K562 (cell line): ENCODE measurements around the gene SOCS3. TPM values are rescaled to one million over a fixed set of nuclear protein-coding genes. Genes with fewer than 3 reads are reported as not detected.
A peak's percentile ranks its signal among the peaks of the same experiment; 100 is the strongest.

Experiments
- ARID1B ChIP-seq: fragments of 450-650 bp; IDR thresholded peaks from 2 replicates; pipeline ENCODE4 v1.6.1; 2016; ENCODE audit warnings: antibody characterized with exemption, mild to moderate bottlenecking, inconsistent platforms
- CHD1 ChIP-seq: fragments of 200-600 bp; sonication (generic); IDR thresholded peaks from one replicate; pipeline ENCODE4 v1.6.1; 2012; ENCODE audit warnings: mild to moderate bottlenecking, moderate library complexity, low read length, inconsistent platforms
- ETV1 ChIP-seq: fragments of 450-650 bp; conservative IDR thresholded peaks from 2 replicates; pipeline ENCODE4 v1.6.1; 2016; ENCODE audit warnings: missing genetic modification characterization, control low read depth, low read depth, missing compliant biosample characterization
- FOXA1 ChIP-seq: fragments of 450-650 bp; IDR thresholded peaks from 2 replicates; pipeline ENCODE4 v1.6.1; 2016; ENCODE audit warnings: mild to moderate bottlenecking, borderline replicate concordance
- KLF1 ChIP-seq: fragments of 450-650 bp; IDR thresholded peaks from 2 replicates; pipeline ENCODE4 v1.6.1; 2016; ENCODE audit warnings: missing genetic modification characterization, missing compliant biosample characterization
- MIER1 ChIP-seq: fragments of 450-650 bp; IDR thresholded peaks from 2 replicates; pipeline ENCODE4 v1.6.1; 2016; ENCODE audit warnings: antibody characterized with exemption, mild to moderate bottlenecking, low read depth
- NRF1 ChIP-seq, 2 experiments: fragments of 450-650 bp; IDR thresholded peaks in 1 of 2; conservative IDR thresholded peaks in 1 of 2; 2 replicates each; pipeline ENCODE4 v1.6.1; 2014; ENCODE audit warnings: mild to moderate bottlenecking in 2 of 2
- PHF21A ChIP-seq: fragments of 450-650 bp; IDR thresholded peaks from 2 replicates; pipeline ENCODE4 v1.6.1; 2017; ENCODE audit warnings: low read depth, borderline replicate concordance
- THRAP3 ChIP-seq: fragments of 450-650 bp; IDR thresholded peaks from 2 replicates; pipeline ENCODE4 v1.6.1; 2016; ENCODE audit warnings: mild to moderate bottlenecking, inconsistent platforms, borderline replicate concordance
- U2AF1 ChIP-seq: fragments of 200-400 bp; formaldehyde crosslinking; optimal IDR thresholded peaks from 2 replicates; pipeline ENCODE3; 2017; ENCODE audit warnings: mild to moderate bottlenecking, low read depth, low read length, moderate library complexity
- ZNF143 ChIP-seq: sonication (generic); formaldehyde crosslinking; IDR thresholded peaks from 2 replicates; pipeline ENCODE4 v1.9.0; 2022; ENCODE audit warnings: mild to moderate bottlenecking, missing genetic modification reagents
- ZNF324 ChIP-seq: fragments of 250-450 bp; sonication (Bioruptor Pico); IDR thresholded peaks from 2 replicates; pipeline ENCODE4 v1.4.0; 2020; ENCODE audit warnings: mild to moderate bottlenecking
- ZNF57 ChIP-seq: fragments of 450-650 bp; formaldehyde crosslinking; IDR thresholded peaks from 2 replicates; pipeline ENCODE4 v1.4.0; 2020; ENCODE audit warnings: mild to moderate bottlenecking, moderate library complexity
- ZNF707 ChIP-seq: fragments of 250-450 bp; sonication (Bioruptor Pico); conservative IDR thresholded peaks from 2 replicates; pipeline ENCODE4 v1.8.0; 2022; ENCODE audit warnings: inconsistent platforms, mild to moderate bottlenecking, moderate library complexity
- polyA plus RNA-seq, 8 experiments: library from polyadenylated mRNA; depleted of rRNA in 4 of 8; stranded (reverse) in 5 of 8; unstranded in 3 of 8; fragments of >200 nt; fragmentation: Nextera tagmentation in 2 of 8; fragmentation: Illumina TruSeq in 1 of 8; extraction: Ambion mirVana in 2 of 8; extraction: Trizol in 1 of 8; gene quantifications; 2 replicates each; pipeline versions ENCODE4 v1.2.1 to v1.2.3, GENCODE V29; 2011 to 2014; ENCODE audit warnings: inconsistent platforms in 1 of 8, missing spikeins in 1 of 8
- total RNA-seq, 7 experiments: library from RNA; depleted of rRNA in 6 of 7; stranded (reverse); fragments of >200 nt in 6 of 7; fragmentation: Illumina TruSeq in 2 of 7; extraction: Trizol in 2 of 7; gene quantifications; 2 replicates each; pipeline versions ENCODE4 v1.2.1 to v1.2.3, GENCODE V29; 2011 to 2021; ENCODE audit warnings: low replicate concordance in 1 of 7
- TF ChIP-seq, protein P1 (sequence below): fragments of 450-650 bp; IDR thresholded peaks from 2 replicates; pipeline ENCODE4 v1.6.1; 2016; ENCODE audit warnings: mild to moderate bottlenecking
- TF ChIP-seq, protein P2 (sequence below): IDR thresholded peaks from 3 replicates; pipeline ENCODE4 v1.6.1; 2011; ENCODE audit warnings: borderline replicate concordance, mild to moderate bottlenecking, moderate library complexity; ENCODE audit not compliant: insufficient read length; ENCODE audit errors: extremely low read depth
- TF ChIP-seq, protein P3 (sequence below): fragments of 250-450 bp; sonication (Bioruptor Pico); IDR thresholded peaks from 2 replicates; pipeline ENCODE4 v1.4.0; 2020

The SOCS3 gene
- total and polyA plus RNA-seq, 9 of the 15 experiments (the other 6 are each of a cell fraction or from before 2014, with no cell fraction given): 0.56 to 38.9 (median 13.7) TPM

DNA sequence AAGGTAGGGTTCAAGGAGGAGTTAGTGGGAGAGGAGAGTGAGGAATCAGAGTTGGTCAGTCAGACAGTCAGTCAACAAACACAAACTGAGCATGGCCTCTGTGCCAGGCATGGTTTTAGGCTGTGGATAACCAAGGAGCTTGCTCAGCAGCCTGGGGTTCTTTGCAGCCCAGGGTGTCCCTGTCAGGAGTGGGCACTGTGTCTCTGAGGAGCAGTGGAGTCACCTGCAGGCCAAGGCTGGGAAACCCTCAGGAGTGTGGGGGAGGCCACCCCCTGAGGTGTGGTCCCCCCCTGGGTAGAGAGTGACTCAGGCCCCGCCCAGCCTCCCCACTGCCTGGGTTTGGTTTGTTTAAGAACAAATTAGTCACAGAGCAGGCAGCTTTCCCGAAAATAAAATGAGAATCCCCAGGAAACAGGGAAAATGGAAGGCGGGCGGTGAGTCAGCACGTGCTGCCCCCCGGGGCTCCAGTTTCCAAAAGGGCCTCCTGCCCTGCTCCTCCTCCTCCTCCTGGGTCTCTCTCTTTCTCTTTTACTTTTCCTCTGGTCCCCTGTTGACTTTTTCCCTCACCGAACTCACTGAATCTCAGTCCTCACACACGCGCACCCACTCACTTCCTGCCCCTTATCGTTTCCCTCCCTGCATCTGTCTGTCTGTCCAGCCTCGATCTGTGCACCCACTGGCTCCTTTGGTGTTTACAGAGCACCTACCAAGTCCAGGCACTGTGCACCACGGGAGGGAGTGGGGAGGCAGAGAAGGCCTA lies 44.3 kb downstream of the SOCS3 start (continued):
- TF ChIP-seq ZNF57 (CRISPR knock-in tag) (no peak), THRAP3 (no peak), ZNF143 (CRISPR knock-in tag) (no peak), MIER1 (no peak), ARID1B (peak; percentile 92), ZNF324 (CRISPR knock-in tag) (no peak), NRF1 (conservative IDR thresholded peaks at IDR 0.05 in 1 of 2, IDR thresholded peaks at IDR 0.05 in 1 of 2) (peak; percentile 76 to 79), ETV1 (peak; percentile 85), KLF1 (peak; percentile 80; the same call in 1 of the 2 replicates), U2AF1 (no peak), ZNF707 (CRISPR knock-in tag) (no peak), PHF21A (peak; percentile 92; the same call in 1 of the 2 replicates), CHD1 (no peak), FOXA1 (no peak)
- TF ChIP-seq, protein P1, sequence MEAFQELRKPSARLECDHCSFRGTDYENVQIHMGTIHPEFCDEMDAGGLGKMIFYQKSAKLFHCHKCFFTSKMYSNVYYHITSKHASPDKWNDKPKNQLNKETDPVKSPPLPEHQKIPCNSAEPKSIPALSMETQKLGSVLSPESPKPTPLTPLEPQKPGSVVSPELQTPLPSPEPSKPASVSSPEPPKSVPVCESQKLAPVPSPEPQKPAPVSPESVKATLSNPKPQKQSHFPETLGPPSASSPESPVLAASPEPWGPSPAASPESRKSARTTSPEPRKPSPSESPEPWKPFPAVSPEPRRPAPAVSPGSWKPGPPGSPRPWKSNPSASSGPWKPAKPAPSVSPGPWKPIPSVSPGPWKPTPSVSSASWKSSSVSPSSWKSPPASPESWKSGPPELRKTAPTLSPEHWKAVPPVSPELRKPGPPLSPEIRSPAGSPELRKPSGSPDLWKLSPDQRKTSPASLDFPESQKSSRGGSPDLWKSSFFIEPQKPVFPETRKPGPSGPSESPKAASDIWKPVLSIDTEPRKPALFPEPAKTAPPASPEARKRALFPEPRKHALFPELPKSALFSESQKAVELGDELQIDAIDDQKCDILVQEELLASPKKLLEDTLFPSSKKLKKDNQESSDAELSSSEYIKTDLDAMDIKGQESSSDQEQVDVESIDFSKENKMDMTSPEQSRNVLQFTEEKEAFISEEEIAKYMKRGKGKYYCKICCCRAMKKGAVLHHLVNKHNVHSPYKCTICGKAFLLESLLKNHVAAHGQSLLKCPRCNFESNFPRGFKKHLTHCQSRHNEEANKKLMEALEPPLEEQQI: no peak
- TF ChIP-seq, protein P2, sequence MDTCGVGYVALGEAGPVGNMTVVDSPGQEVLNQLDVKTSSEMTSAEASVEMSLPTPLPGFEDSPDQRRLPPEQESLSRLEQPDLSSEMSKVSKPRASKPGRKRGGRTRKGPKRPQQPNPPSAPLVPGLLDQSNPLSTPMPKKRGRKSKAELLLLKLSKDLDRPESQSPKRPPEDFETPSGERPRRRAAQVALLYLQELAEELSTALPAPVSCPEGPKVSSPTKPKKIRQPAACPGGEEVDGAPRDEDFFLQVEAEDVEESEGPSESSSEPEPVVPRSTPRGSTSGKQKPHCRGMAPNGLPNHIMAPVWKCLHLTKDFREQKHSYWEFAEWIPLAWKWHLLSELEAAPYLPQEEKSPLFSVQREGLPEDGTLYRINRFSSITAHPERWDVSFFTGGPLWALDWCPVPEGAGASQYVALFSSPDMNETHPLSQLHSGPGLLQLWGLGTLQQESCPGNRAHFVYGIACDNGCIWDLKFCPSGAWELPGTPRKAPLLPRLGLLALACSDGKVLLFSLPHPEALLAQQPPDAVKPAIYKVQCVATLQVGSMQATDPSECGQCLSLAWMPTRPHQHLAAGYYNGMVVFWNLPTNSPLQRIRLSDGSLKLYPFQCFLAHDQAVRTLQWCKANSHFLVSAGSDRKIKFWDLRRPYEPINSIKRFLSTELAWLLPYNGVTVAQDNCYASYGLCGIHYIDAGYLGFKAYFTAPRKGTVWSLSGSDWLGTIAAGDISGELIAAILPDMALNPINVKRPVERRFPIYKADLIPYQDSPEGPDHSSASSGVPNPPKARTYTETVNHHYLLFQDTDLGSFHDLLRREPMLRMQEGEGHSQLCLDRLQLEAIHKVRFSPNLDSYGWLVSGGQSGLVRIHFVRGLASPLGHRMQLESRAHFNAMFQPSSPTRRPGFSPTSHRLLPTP: no peak
- TF ChIP-seq, protein P3, sequence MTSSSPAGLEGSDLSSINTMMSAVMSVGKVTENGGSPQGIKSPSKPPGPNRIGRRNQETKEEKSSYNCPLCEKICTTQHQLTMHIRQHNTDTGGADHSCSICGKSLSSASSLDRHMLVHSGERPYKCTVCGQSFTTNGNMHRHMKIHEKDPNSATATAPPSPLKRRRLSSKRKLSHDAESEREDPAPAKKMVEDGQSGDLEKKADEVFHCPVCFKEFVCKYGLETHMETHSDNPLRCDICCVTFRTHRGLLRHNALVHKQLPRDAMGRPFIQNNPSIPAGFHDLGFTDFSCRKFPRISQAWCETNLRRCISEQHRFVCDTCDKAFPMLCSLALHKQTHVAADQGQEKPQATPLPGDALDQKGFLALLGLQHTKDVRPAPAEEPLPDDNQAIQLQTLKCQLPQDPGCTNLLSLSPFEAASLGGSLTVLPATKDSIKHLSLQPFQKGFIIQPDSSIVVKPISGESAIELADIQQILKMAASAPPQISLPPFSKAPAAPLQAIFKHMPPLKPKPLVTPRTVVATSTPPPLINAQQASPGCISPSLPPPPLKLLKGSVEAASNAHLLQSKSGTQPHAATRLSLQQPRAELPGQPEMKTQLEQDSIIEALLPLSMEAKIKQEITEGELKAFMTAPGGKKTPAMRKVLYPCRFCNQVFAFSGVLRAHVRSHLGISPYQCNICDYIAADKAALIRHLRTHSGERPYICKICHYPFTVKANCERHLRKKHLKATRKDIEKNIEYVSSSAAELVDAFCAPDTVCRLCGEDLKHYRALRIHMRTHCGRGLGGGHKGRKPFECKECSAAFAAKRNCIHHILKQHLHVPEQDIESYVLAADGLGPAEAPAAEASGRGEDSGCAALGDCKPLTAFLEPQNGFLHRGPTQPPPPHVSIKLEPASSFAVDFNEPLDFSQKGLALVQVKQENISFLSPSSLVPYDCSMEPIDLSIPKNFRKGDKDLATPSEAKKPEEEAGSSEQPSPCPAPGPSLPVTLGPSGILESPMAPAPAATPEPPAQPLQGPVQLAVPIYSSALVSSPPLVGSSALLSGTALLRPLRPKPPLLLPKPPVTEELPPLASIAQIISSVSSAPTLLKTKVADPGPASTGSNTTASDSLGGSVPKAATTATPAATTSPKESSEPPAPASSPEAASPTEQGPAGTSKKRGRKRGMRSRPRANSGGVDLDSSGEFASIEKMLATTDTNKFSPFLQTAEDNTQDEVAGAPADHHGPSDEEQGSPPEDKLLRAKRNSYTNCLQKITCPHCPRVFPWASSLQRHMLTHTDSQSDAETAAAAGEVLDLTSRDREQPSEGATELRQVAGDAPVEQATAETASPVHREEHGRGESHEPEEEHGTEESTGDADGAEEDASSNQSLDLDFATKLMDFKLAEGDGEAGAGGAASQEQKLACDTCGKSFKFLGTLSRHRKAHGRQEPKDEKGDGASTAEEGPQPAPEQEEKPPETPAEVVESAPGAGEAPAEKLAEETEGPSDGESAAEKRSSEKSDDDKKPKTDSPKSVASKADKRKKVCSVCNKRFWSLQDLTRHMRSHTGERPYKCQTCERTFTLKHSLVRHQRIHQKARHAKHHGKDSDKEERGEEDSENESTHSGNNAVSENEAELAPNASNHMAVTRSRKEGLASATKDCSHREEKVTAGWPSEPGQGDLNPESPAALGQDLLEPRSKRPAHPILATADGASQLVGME: no peak
